Breast epithelium (tissue), 4 donors: ENCODE data around the gene LTBP4. TPM values are rescaled to one million over a fixed set of nuclear protein-coding genes. Genes with fewer than 3 reads are reported as not detected.
A peak's percentile ranks its signal among the peaks of the same experiment; 100 is the strongest.
"Not testable (repeated sequence)": the region's sequence is repeated elsewhere in the genome, so short reads cannot be mapped to it uniquely, and the experiment has no call there.

Experiments
- DNase-seq, 2 donors: peaks; one replicate each; pipeline ENCODE4 v3.0.0-alpha.2; 2019; ENCODE audit warnings: low spot score in 2 of 2
- H3K27ac ChIP-seq, 2 donors: fragments of 200-600 bp; sonication (generic) in 1 of 2; one replicate each; pipeline ENCODE4 v1.5.1; 2016 to 2019; ENCODE audit warnings: mild to moderate bottlenecking in 1 of 2
- H3K27me3 ChIP-seq, 2 donors: fragments of 200-600 bp; sonication (generic) in 1 of 2; one replicate each; pipeline versions ENCODE4 v1.5.1 to v1.6.0; 2017 to 2019; ENCODE audit warnings: control low read depth in 1 of 2, mild to moderate bottlenecking in 1 of 2
- H3K36me3 ChIP-seq: fragments of 200-600 bp; one replicate; pipeline ENCODE4 v1.5.1; 2019
- H3K4me1 ChIP-seq, 2 donors: fragments of 200-600 bp; sonication (generic); one replicate each; pipeline ENCODE4 v1.5.1; 2016 to 2019; ENCODE audit warnings: control low read depth in 1 of 2
- H3K4me3 ChIP-seq, 3 donors: fragments of 200-600 bp; sonication (generic); 1 replicate in 2 of 3; 2 replicates in 1 of 3; pipeline ENCODE4 v1.5.1; 2016 to 2019; ENCODE audit warnings: mild to moderate bottlenecking in 3 of 3, moderate library complexity in 2 of 3
- H3K9me3 ChIP-seq, 2 donors: fragments of 200-600 bp; sonication (generic) in 1 of 2; one replicate each; pipeline ENCODE4 v1.5.1; 2016 to 2019; ENCODE audit warnings: control low read depth in 1 of 2
- CTCF ChIP-seq, 3 donors: fragments of 450-650 bp; IDR thresholded peaks; one replicate each; pipeline ENCODE4 v1.5.1; 2016 to 2017; ENCODE audit warnings: antibody characterized with exemption in 3 of 3, mild to moderate bottlenecking in 3 of 3, moderate library complexity in 3 of 3
- POLR2A ChIP-seq: fragments of 450-650 bp; IDR thresholded peaks from one replicate; pipeline ENCODE4 v1.6.1; 2016; ENCODE audit warnings: antibody characterized with exemption, mild to moderate bottlenecking, moderate library complexity
- POLR2AphosphoS5 ChIP-seq, 3 donors: sonication (generic); formaldehyde crosslinking; IDR thresholded peaks; one replicate each; pipeline ENCODE4 v1.6.1; 2017; ENCODE audit warnings: antibody characterized with exemption in 3 of 3
- intact Hi-C: fragments of 100-400 bp; cut with DNase I; formaldehyde crosslinking; loops from one replicate; pipeline ENCODE4 v1.15.1; 2023; ENCODE audit warnings: low total_unique reads
- total RNA-seq, 3 donors: library from RNA; depleted of rRNA; stranded (reverse); fragments of >200 nt; gene quantifications; one replicate each; pipeline ENCODE4 v1.1.0, GENCODE V29; 2016

LTBP4 gene
- total RNA-seq, 3 donors from 2014 or later, result 52.7 to 130 (median 89.1) TPM

GRCh38 chr19:40642051-40642706 is 41.0 kb downstream of the LTBP4 start:
- TF ChIP-seq POLR2A (no peak), CTCF (IDR thresholded peaks at IDR 0.05) (no peak), POLR2AphosphoS5 (IDR thresholded peaks at IDR 0.05) (no peak)
- intact Hi-C loops, result no loop called here
- no peaks in the 10 kb centered on the region for H3K27me3 ChIP-seq
- H3K9me3 ChIP-seq, result no peaks in the 10 kb centered on the region
- H3K4me3 ChIP-seq, result no peak overlapping the region
- H3K27ac ChIP-seq, result peak overlapping the region in 1 of 2 donors; percentile 58
- no peaks in the 10 kb centered on the region for H3K36me3 ChIP-seq
- no peak for DNase-seq
- no peaks in the 10 kb centered on the region for H3K4me1 ChIP-seq

DNA sequence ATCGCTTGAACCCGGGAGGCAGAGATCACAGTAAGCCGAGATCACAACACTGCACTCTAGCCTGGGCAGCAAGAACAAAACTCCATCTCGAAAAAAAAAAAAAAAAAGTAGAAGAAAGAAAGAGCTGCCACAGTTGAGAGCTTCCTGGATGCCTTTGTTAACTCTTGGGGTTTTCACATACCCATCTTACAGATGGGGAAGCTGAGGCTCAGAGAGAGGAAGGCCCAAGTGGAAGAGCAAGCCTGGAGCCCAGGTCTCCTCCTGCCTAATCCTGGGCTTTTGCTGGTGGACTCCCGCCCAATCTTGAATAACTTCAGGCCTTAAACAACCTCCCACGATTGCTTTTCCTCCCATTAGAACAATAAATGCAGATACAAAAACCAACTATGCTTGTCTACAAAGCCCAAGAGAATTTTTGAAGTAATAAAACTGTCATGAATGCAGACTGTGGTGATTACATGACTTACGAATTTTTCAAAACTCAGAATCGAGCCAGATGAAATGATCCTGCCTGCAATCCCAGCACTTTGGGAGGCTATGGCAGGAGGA is 41.7 kb downstream of the LTBP4 start:
- DNase-seq, result no peak
- Histone ChIP-seq H3K27ac (no peak overlapping the region), H3K9me3 (no peaks in the 10 kb centered on the region), H3K4me3 (no peak overlapping the region), H3K36me3 (no peaks in the 10 kb centered on the region), H3K4me1 (no peaks in the 10 kb centered on the region), H3K27me3 (no peaks in the 10 kb centered on the region)
- intact Hi-C loops, result no loop called here
- no peak for TF ChIP-seq POLR2A
- TF ChIP-seq POLR2AphosphoS5 (IDR thresholded peaks at IDR 0.05), result no peak
- no peak for TF ChIP-seq CTCF (IDR thresholded peaks at IDR 0.05)

DNA sequence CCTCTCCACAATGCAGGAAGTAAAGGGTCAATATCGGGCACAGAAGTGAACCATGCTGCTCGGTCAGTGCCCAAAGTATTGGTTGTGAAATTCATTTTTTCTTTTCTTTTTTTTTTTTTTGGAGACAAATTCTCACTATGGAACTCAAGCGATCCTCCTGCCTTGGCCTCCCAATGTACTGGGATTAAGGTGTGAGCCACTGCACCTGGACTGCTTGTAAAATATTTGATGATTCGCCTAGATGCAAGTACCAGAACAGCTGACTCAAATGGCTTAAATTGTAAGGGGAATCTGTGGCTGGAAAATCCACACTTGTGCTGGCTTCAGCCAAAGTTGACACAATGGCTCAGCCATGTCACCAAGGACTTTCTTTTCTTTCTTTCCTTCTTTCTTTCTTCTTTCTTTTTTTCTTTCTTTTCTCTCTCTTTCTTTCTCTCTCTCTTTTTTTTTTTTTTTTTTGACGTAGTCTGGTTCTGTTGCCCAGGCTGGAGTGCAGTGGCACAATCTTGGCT is 45.6 kb downstream of the LTBP4 start:
- Histone ChIP-seq H3K36me3 (no peaks in the 10 kb centered on the region), H3K4me1 (no peaks in the 10 kb centered on the region), H3K27me3 (no peaks in the 10 kb centered on the region), H3K9me3 (no peaks in the 10 kb centered on the region), H3K27ac (peak overlapping the region; percentile 83 to 85), H3K4me3 (peak overlapping the region in 1 of 3 donors; percentile 45)
- no peak for TF ChIP-seq POLR2AphosphoS5 (IDR thresholded peaks at IDR 0.05)
- intact Hi-C loops, result no loop called here
- DNase-seq, result no peak

- H3K27me3 ChIP-seq, H3K4me1 ChIP-seq, intact Hi-C loops, H3K36me3 ChIP-seq, H3K4me3 ChIP-seq, DNase-seq, H3K9me3 ChIP-seq: not testable (repeated sequence)
- peak overlapping the region; percentile 78 to 83 for H3K27ac ChIP-seq
Observed at GRCh38 chr19:40649903-40650675, 48.9 kb downstream of the LTBP4 start.

- peak in 1 of 2 donors; percentile 64 for DNase-seq
- Histone ChIP-seq H3K4me3 (no peak overlapping the region), H3K36me3 (no peaks in the 10 kb centered on the region), H3K27ac (peak overlapping the region; percentile 78 to 83), H3K27me3 (no peaks in the 10 kb centered on the region), H3K4me1 (no peaks in the 10 kb centered on the region), H3K9me3 (no peaks in the 10 kb centered on the region)
- intact Hi-C loops, result no loop called here
- TF ChIP-seq CTCF (IDR thresholded peaks at IDR 0.05), result no peak
- peak in 2 of 3 donors; percentile 49 to 53 for TF ChIP-seq POLR2AphosphoS5 (IDR thresholded peaks at IDR 0.05)
Observed at GRCh38 chr19:40650749-40651305, 49.7 kb downstream of the LTBP4 start.

DNA sequence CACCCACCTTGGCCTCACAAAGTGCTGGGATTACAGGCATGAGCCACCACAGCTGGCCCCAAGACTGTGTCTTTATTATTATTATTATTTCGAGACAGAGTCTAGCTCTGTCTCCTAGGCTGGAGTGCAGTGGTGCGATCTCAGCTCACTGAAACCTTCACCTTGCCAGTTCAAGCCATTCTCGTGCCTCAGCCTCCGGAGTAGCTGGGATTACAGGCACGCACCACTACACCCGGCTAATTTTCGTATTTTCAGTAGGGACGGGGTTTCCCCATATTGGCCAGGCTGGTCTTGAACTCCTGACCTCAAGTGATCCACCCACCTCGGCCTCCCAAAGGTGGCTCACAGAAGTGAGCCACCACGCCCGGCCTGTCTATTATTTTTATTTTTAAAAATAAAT is 51.1 kb downstream of the LTBP4 start:
- H3K4me3 ChIP-seq, H3K27ac ChIP-seq, H3K36me3 ChIP-seq, H3K4me1 ChIP-seq, H3K9me3 ChIP-seq, DNase-seq, intact Hi-C loops, H3K27me3 ChIP-seq: not testable (repeated sequence)

DNA sequence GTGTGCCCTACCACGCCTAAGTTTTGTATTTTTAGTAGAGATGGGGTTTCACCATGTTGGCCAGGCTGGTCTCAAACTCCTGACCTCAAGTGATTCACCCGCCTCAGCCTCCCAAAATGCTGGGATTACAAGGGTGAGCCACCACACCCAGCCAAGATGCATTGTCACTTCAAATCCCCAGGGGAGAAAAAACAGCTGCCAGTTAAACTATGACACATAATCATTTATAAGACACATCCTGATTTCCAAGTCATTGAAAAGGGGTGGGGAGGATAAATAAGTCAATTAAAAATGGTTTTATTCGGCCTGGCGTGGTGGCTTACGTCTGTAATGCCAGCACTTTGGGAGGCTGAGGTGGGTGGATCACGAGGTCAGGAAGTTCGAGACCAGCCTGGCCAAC is 54.5 kb downstream of the LTBP4 start:
- H3K36me3 ChIP-seq, H3K9me3 ChIP-seq, intact Hi-C loops, H3K27ac ChIP-seq, H3K4me1 ChIP-seq, DNase-seq, H3K4me3 ChIP-seq, H3K27me3 ChIP-seq: not testable (repeated sequence)
